Activated naive CD4-positive, alpha-beta T cell treated with anti-CD3 and anti-CD28 coated beads, Interleukin-2, amount 10 ng/mL, durations not matched to agents 7 days and 5 days (primary cell): ENCODE data around the gene DHX15.

Experiments used
- CTCF ChIA-PET: fragments of 350-600 bp; sonication (Branson Sonifier 250); formaldehyde crosslinking; loops from one replicate; lab custom pipeline; 2021; ENCODE audit warnings: antibody characterized with exemption; lab: Charles Lee
- DNase-seq: peaks from one replicate; pipeline ENCODE4 v3.0.0-alpha.2; 2020
- H3K27ac Mint-ChIP-seq: one replicate; pipeline ENCODE4 v1.8.0; 2021; ENCODE audit warnings: mild to moderate bottlenecking, moderate library complexity, mixed read lengths
- H3K27me3 Mint-ChIP-seq: one replicate; pipeline ENCODE4 v1.8.0; 2021; ENCODE audit warnings: mild to moderate bottlenecking, mixed read lengths
- H3K36me3 Mint-ChIP-seq: one replicate; pipeline ENCODE4 v1.8.0; 2021; ENCODE audit warnings: mixed read lengths
- H3K4me1 Mint-ChIP-seq: one replicate; pipeline ENCODE4 v1.8.0; 2021; ENCODE audit warnings: mixed read lengths
- H3K4me3 Mint-ChIP-seq: one replicate; pipeline ENCODE4 v1.8.0; 2021; ENCODE audit warnings: mild to moderate bottlenecking, moderate library complexity, mixed read lengths
- H3K9me3 Mint-ChIP-seq: one replicate; pipeline ENCODE4 v1.8.0; 2021; ENCODE audit warnings: mixed read lengths

The DHX15 gene

GRCh38 chr4:24601121-24601520 lies 16.8 kb upstream of the DHX15 start:
- no peak overlapping the region for H3K27ac Mint-ChIP-seq
- no peaks in the 10 kb centered on the region for H3K36me3 Mint-ChIP-seq
- H3K27me3 Mint-ChIP-seq: no peaks in the 10 kb centered on the region
- DNase-seq: no peak
- no peaks in the 10 kb centered on the region for H3K4me1 Mint-ChIP-seq
- H3K4me3 Mint-ChIP-seq: no peak overlapping the region
- H3K9me3 Mint-ChIP-seq: no peaks in the 10 kb centered on the region
- CTCF ChIA-PET: interaction anchor here (0.6 kb wide), 1 partner anchor 12 kb away, joined by 3 read pairs; no protein-coding TSS in a partner anchor

GRCh38 chr4:24599275-24599674 lies 14.9 kb upstream of the DHX15 start:
- DNase-seq: no peak
- Mint-ChIP-seq H3K36me3 (no peaks in the 10 kb centered on the region), H3K4me1 (no peaks in the 10 kb centered on the region), H3K27me3 (peaks cover 4% of the 10 kb centered on the region), H3K27ac (no peak overlapping the region), H3K9me3 (no peaks in the 10 kb centered on the region), H3K4me3 (no peak overlapping the region)
- CTCF ChIA-PET: no interaction called here

GRCh38 chr4:24598025-24598424 lies 13.7 kb upstream of the DHX15 start:
- Mint-ChIP-seq H3K27ac (no peak overlapping the region), H3K4me3 (no peak overlapping the region), H3K9me3 (no peaks in the 10 kb centered on the region), H3K27me3 (peaks cover 4% of the 10 kb centered on the region), H3K36me3 (no peaks in the 10 kb centered on the region), H3K4me1 (no peaks in the 10 kb centered on the region)
- DNase-seq: no peak
- CTCF ChIA-PET: no interaction called here

DNA sequence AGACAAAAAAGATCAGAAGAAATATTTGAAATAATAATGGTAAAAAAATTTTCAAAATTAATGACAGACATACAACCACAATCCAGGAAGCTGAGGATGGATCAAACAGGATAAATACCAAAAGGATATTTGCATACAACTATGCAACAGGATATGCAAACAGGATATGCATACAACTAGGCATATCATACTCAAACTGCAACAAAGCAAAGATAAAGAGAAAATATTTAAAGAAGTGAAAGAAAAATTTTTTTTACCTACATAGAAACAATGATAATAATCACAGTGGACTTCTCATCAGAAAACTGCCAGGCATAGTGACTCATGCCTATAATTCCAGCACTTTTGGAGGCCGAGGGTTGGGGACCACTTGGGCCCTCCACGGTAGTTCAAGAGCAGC lies 11.3 kb upstream of the DHX15 start:
- CTCF ChIA-PET: no interaction called here
- no peak overlapping the region for H3K27ac Mint-ChIP-seq
- no peak overlapping the region for H3K4me3 Mint-ChIP-seq
- H3K27me3 Mint-ChIP-seq: peaks cover 16% of the 10 kb centered on the region
- no peak for DNase-seq
- H3K4me1 Mint-ChIP-seq: no peaks in the 10 kb centered on the region
- no peaks in the 10 kb centered on the region for H3K36me3 Mint-ChIP-seq
- peaks cover 11% of the 10 kb centered on the region for H3K9me3 Mint-ChIP-seq

- H3K36me3 Mint-ChIP-seq: no peaks in the 10 kb centered on the region
- CTCF ChIA-PET: no interaction called here
- H3K9me3 Mint-ChIP-seq: peaks cover 17% of the 10 kb centered on the region
- peaks cover 16% of the 10 kb centered on the region for H3K27me3 Mint-ChIP-seq
- DNase-seq: no peak
- no peaks in the 10 kb centered on the region for H3K4me1 Mint-ChIP-seq
- H3K4me3 Mint-ChIP-seq: no peak overlapping the region
- H3K27ac Mint-ChIP-seq: no peak overlapping the region
Measured at GRCh38 chr4:24594887-24595286, 10.5 kb upstream of the DHX15 start.

DNA sequence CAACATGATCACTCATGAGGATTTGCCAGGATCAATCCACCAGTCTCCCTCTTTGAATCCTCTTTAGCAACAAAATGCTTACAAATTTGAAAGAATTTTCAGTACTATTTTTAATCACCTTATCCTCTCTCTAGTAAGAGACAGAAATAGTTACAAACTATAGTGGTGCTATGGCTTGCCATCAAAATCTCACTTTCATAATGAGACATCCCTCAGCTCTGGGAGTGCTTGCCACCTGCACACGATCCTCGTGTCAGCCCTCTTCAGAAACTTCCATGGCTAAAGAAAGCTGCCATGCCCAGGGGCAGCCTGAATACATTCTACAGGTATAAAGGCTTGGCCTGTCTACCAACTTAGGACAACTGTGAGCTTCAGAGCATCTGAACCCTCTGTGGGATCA lies 5.1 kb upstream of the DHX15 start:
- no peak overlapping the region for H3K27ac Mint-ChIP-seq
- H3K27me3 Mint-ChIP-seq: peaks cover 17% of the 10 kb centered on the region
- peaks cover 17% of the 10 kb centered on the region for H3K9me3 Mint-ChIP-seq
- CTCF ChIA-PET: no interaction called here
- H3K36me3 Mint-ChIP-seq: peaks cover under 1% of the 10 kb centered on the region
- H3K4me3 Mint-ChIP-seq: no peak overlapping the region
- no peak for DNase-seq
- H3K4me1 Mint-ChIP-seq: peaks cover 9% of the 10 kb centered on the region

DNA sequence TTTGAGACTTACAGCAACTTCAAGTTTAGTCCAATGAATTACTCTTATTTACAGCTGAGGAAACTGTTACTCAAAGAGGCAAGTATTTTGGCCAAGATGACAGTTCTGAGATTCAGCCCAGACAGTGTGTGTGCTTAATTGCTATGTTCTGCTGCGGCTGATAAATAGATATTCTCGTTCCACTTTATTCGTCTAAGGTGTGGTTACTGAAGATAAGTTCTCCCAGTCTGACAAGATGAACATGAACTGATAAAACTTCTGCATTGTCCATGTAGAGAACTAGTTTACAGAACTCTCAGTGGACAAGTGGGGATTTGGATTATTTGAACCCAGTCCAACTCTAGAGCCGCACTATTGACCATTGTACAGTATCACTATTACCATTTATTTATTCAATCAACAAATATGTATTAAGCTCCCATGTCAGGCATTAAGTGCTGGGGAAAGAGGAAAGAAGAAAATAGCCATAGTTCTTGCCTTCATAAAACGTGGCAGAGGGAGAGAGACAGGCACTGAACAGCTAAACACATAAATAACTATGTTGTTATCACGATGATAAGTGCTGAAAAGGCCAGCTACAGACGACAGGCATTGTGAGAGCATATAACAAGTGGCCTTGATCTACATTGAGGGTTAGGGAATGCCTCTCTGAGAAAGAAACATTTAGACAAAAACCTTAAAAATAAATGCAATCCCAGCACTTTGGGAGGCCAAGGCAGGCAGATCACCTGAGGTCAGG lies 4.0 kb upstream of the DHX15 start:
- no peak overlapping the region for H3K27ac Mint-ChIP-seq
- CTCF ChIA-PET: no interaction called here

DNA sequence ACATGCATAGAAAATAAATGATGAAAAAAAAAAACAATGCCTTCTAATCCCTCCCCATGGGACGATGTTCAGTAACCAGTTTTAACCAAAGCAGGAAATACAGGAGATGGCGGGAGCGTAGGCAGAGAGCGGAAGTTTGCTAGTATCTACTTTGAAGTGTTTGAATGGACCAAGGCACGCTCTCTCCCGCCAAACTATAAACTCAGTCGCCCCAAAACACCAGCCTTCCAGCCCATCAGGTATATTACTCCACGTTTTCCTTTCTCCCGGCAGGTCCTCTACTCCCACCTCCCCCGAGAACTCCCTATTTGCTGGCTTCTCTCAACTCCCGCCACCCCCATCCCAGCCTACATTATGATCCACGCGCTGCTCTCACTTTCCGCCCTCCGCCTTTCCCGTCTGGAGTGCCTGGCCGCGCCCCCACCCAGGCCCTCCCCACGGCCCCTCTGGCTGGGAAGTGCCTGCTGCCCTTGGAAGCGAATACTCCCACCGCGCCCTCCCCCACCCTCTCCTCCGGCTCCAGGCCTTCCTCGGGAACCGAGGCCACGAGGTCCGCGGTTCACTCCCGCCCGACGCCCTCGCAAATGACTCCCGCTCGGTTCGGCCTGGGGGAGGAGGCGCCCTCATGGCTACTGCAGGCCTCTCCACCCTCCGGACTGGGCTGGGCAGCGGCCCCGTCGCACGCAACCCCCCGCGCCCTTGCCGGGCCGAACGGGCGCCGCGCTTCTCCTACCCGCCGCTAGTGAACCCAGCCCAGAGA lies 723 bp downstream of the DHX15 start:
- peaks cover 46% of the 10 kb centered on the region for H3K4me1 Mint-ChIP-seq
- CTCF ChIA-PET: interaction anchor here (1.3 kb wide), 1 partner anchor 9 kb away, joined by 3 read pairs; no protein-coding TSS in a partner anchor
- no peaks in the 10 kb centered on the region for H3K9me3 Mint-ChIP-seq
- H3K36me3 Mint-ChIP-seq: peaks cover 37% of the 10 kb centered on the region
- peak overlapping the region; percentile 93 for H3K27ac Mint-ChIP-seq
- DNase-seq: peak; percentile 68
- peak overlapping the region; percentile 93 for H3K4me3 Mint-ChIP-seq
- peaks cover 5% of the 10 kb centered on the region for H3K27me3 Mint-ChIP-seq

More for the DNA sequence above, 4.0 kb upstream of the DHX15 start:
- H3K4me1 Mint-ChIP-seq: peaks cover 9% of the 10 kb centered on the region
- peaks cover 5% of the 10 kb centered on the region for H3K36me3 Mint-ChIP-seq
- H3K27me3 Mint-ChIP-seq: peaks cover 17% of the 10 kb centered on the region
- H3K4me3 Mint-ChIP-seq: no peak overlapping the region
- peaks cover 17% of the 10 kb centered on the region for H3K9me3 Mint-ChIP-seq
- DNase-seq: no peak

- H3K4me3 Mint-ChIP-seq: peak overlapping the region; percentile 93
- peaks cover under 1% of the 10 kb centered on the region for H3K27me3 Mint-ChIP-seq
- H3K4me1 Mint-ChIP-seq: peaks cover 59% of the 10 kb centered on the region
- H3K9me3 Mint-ChIP-seq: no peaks in the 10 kb centered on the region
- no peak for DNase-seq
- peak overlapping the region; percentile 93 for H3K27ac Mint-ChIP-seq
- H3K36me3 Mint-ChIP-seq: peaks cover 44% of the 10 kb centered on the region
- CTCF ChIA-PET: interaction anchor here (1.3 kb wide), 1 partner anchor 8 kb away, joined by 3 read pairs; no protein-coding TSS in a partner anchor
Measured at GRCh38 chr4:24582235-24582832, 2.0 kb downstream of the DHX15 start.

DNA sequence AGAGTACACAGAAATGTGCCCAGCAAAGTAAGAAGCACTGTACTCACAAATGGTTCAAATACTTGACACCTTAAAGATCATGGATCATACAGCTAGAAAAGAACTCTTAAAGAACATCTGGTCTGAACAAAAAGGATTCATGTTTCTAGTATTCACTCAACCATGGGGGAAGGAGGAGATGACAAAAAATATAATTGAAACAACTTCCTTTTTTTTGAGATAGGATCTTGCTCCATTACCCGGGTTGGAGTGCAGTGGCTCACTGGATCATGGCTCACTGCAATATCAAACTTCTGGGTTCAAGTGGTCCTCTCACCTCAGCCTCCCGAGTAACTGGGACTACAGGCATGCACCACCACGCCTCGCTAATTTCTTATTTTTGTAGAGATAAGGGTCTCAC lies 6.0 kb downstream of the DHX15 start:
- no peak for DNase-seq
- CTCF ChIA-PET: no interaction called here
- Mint-ChIP-seq H3K27ac (peak overlapping the region; percentile 20), H3K4me1 (peaks cover 64% of the 10 kb centered on the region), H3K36me3 (peaks cover 68% of the 10 kb centered on the region), H3K4me3 (no peak overlapping the region), H3K9me3 (peaks cover 1% of the 10 kb centered on the region), H3K27me3 (no peaks in the 10 kb centered on the region)

DNA sequence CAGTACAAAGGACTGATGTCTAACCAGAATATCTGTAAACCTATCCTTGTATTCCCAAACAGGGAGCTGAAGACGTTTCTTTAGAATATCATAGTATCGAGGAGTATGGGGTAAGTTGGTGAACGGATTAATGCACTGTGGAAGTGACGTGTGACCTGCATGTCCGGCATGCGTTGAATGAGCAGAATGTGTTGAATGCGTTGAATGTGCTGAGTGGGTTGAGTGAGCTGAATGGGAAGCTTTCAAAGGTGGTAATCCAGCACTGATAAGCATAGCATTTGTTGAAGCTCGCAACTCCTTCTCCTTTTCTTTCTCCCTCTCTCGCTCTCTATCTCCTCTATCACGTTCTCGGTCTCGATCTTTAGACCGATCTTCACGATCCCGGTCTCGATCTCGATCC lies 8.1 kb downstream of the DHX15 start:
- peaks cover 59% of the 10 kb centered on the region for H3K36me3 Mint-ChIP-seq
- CTCF ChIA-PET: no interaction called here
- H3K4me1 Mint-ChIP-seq: peaks cover 58% of the 10 kb centered on the region
- H3K9me3 Mint-ChIP-seq: peaks cover 1% of the 10 kb centered on the region
- no peaks in the 10 kb centered on the region for H3K27me3 Mint-ChIP-seq
- no peak overlapping the region for H3K4me3 Mint-ChIP-seq
- H3K27ac Mint-ChIP-seq: no peak overlapping the region
- no peak for DNase-seq

- no peak overlapping the region for H3K27ac Mint-ChIP-seq
- no peaks in the 10 kb centered on the region for H3K27me3 Mint-ChIP-seq
- peaks cover 70% of the 10 kb centered on the region for H3K36me3 Mint-ChIP-seq
- DNase-seq: no peak
- H3K4me1 Mint-ChIP-seq: peaks cover 60% of the 10 kb centered on the region
- peaks cover 1% of the 10 kb centered on the region for H3K9me3 Mint-ChIP-seq
- CTCF ChIA-PET: no interaction called here
- H3K4me3 Mint-ChIP-seq: no peak overlapping the region
Measured at GRCh38 chr4:24574236-24574635, 10.1 kb downstream of the DHX15 start.

GRCh38 chr4:24573582-24573981 lies 10.8 kb downstream of the DHX15 start:
- H3K9me3 Mint-ChIP-seq: peaks cover 1% of the 10 kb centered on the region
- no peak overlapping the region for H3K4me3 Mint-ChIP-seq
- H3K36me3 Mint-ChIP-seq: peaks cover 66% of the 10 kb centered on the region
- CTCF ChIA-PET: no interaction called here
- H3K27me3 Mint-ChIP-seq: no peaks in the 10 kb centered on the region
- H3K4me1 Mint-ChIP-seq: peaks cover 58% of the 10 kb centered on the region
- DNase-seq: no peak
- peak overlapping the region; percentile 64 for H3K27ac Mint-ChIP-seq

- peaks cover 54% of the 10 kb centered on the region for H3K4me1 Mint-ChIP-seq
- peaks cover 1% of the 10 kb centered on the region for H3K9me3 Mint-ChIP-seq
- CTCF ChIA-PET: interaction anchor here (0.9 kb wide), 1 partner anchor 22 kb away, joined by 3 read pairs; no protein-coding TSS in a partner anchor
- peaks cover 61% of the 10 kb centered on the region for H3K36me3 Mint-ChIP-seq
- no peaks in the 10 kb centered on the region for H3K27me3 Mint-ChIP-seq
- DNase-seq: no peak
- no peak overlapping the region for H3K27ac Mint-ChIP-seq
- H3K4me3 Mint-ChIP-seq: no peak overlapping the region
Measured at GRCh38 chr4:24570574-24571236, 13.6 kb downstream of the DHX15 start.
